Natural killer cell (primary cell): ENCODE data around the gene RALGDS. TPM values are rescaled to one million over a fixed set of nuclear protein-coding genes. Genes with fewer than 3 reads are reported as not detected.

Source experiments
- ATAC-seq, 3 donors: fragments of 150-1000 bp in 2 of 3; fragments of 200-7000 bp in 1 of 3; cut with Tn5 transposase; 1 replicate in 1 of 3; 2 replicates in 2 of 3; pipeline ENCODE4 v1.10.0; 2021; ENCODE audit warnings: mild to moderate bottlenecking in 2 of 3, moderate library complexity in 2 of 3
- DNase-seq, 2 donors: peaks; one replicate each; pipeline versions ENCODE4 v3.0.0 to v3.0.0-alpha.2; 2013 to 2021; ENCODE audit warnings: mixed read lengths in 1 of 2
- H3K27ac ChIP-seq: one replicate; pipeline ENCODE4 v1.5.1; 2013; ENCODE audit warnings: mild to moderate bottlenecking, low read length
- H3K27me3 ChIP-seq: one replicate; pipeline ENCODE4 v1.6.1; 2013; ENCODE audit warnings: low read length; ENCODE audit not compliant: control insufficient read depth, insufficient read depth
- H3K36me3 ChIP-seq: one replicate; pipeline ENCODE4 v1.6.1; 2013; ENCODE audit warnings: low read length; ENCODE audit not compliant: control insufficient read depth, insufficient read depth
- H3K4me1 ChIP-seq: one replicate; pipeline ENCODE4 v1.6.1; 2013; ENCODE audit warnings: low read length; ENCODE audit not compliant: control insufficient read depth, insufficient read depth
- H3K4me3 ChIP-seq: one replicate; pipeline ENCODE4 v1.5.1; 2013; ENCODE audit warnings: low read length
- H3K9me3 ChIP-seq: one replicate; pipeline ENCODE4 v1.6.1; 2013; ENCODE audit warnings: low read length; ENCODE audit not compliant: control insufficient read depth, insufficient read depth
- H3K27ac Mint-ChIP-seq, 2 donors: one replicate each; pipeline ENCODE4 v1.8.0; 2022; ENCODE audit warnings: mild to moderate bottlenecking in 2 of 2, mixed read lengths in 2 of 2, moderate library complexity in 1 of 2
- H3K27me3 Mint-ChIP-seq, 2 donors: one replicate each; pipeline ENCODE4 v1.8.0; 2022; ENCODE audit warnings: low read depth in 2 of 2, mixed read lengths in 2 of 2
- H3K36me3 Mint-ChIP-seq: one replicate; pipeline ENCODE4 v1.8.0; 2022; ENCODE audit warnings: mixed read lengths
- H3K4me1 Mint-ChIP-seq, 2 donors: one replicate each; pipeline ENCODE4 v1.8.0; 2022; ENCODE audit warnings: mixed read lengths in 2 of 2
- H3K4me3 Mint-ChIP-seq: one replicate; pipeline ENCODE4 v1.8.0; 2022; ENCODE audit warnings: mild to moderate bottlenecking, moderate library complexity, mixed read lengths
- H3K9me3 Mint-ChIP-seq, 2 donors: one replicate each; pipeline ENCODE4 v1.8.0; 2022; ENCODE audit warnings: mixed read lengths in 2 of 2
- WGBS: methylation state at CpG from one replicate; pipeline ENCODE4 v1.1.7; 2013; ENCODE audit warnings: missing lambda C conversion rate; ENCODE audit not compliant: insufficient coverage; 5-methylcytosine and 5-hydroxymethylcytosine counted together
- intact Hi-C: fragments of 100-400 bp; cut with micrococcal nuclease; formaldehyde crosslinking; loops from one replicate; pipeline ENCODE4 v1.14.2; 2022
- total RNA-seq, 4 donors: library from RNA; stranded (reverse); fragments of 120-200 nt in 1 of 4; gene quantifications; one replicate each; pipeline versions ENCODE4 v1.2.3 to v1.2.4, GENCODE V29; 2013 to 2022
- TF ChIP-seq, protein P1 (sequence below): fragments of 200-600 bp; IDR thresholded peaks from one replicate; pipeline ENCODE4 v1.8.0; 2022; ENCODE audit warnings: antibody characterized with exemption

RALGDS gene
- total RNA-seq, 3 donors from 2014 or later (not counting 1 experiment from before 2014, with no cell fraction given), result 206 to 250 (median 208) TPM

DNA sequence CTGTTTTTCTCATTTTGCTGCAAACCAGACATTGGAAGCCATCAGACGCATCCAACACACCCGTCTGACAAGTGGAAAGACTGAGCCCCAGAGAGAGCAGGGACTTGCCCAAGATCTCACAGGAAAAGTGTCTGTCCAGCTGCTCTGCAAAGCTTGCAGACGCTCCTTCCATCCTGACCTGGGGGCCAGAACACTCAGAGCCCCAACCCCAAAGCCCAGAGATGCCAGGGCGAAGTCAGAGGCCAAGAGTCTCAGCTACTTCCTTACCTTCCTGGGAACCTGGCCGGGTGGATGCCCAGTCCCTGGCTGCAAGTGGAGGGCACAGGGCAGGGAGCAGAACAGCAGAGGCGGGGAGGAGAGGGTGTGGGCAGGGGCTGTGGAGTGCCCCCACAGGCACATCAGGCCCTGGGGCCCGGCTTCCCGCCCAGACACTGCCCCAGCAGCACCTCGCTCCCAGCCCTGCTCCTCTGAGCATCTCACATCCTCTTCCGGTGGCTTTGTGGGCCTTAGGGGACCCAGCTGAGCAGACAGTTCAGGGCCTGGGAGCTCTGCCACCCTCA, 9.7 kb upstream of the RALGDS start:
- peak overlapping the region; percentile 99 for H3K27ac ChIP-seq
- peak; percentile 22 to 58 (median 41) for ATAC-seq
- H3K27me3 ChIP-seq, result no peaks in the 10 kb centered on the region
- H3K36me3 Mint-ChIP-seq, result no peaks in the 10 kb centered on the region
- no peaks in the 10 kb centered on the region for H3K9me3 Mint-ChIP-seq
- peak overlapping the region; percentile 75 to 93 for H3K27ac Mint-ChIP-seq
- WGBS, result 27% methylated on average over 9 of the region's 10 CpGs
- peak; percentile 65 to 86 for DNase-seq
- H3K27me3 Mint-ChIP-seq, result no peaks in the 10 kb centered on the region
- H3K4me1 ChIP-seq, result peaks cover 100% of the 10 kb centered on the region
- TF ChIP-seq, protein P1, sequence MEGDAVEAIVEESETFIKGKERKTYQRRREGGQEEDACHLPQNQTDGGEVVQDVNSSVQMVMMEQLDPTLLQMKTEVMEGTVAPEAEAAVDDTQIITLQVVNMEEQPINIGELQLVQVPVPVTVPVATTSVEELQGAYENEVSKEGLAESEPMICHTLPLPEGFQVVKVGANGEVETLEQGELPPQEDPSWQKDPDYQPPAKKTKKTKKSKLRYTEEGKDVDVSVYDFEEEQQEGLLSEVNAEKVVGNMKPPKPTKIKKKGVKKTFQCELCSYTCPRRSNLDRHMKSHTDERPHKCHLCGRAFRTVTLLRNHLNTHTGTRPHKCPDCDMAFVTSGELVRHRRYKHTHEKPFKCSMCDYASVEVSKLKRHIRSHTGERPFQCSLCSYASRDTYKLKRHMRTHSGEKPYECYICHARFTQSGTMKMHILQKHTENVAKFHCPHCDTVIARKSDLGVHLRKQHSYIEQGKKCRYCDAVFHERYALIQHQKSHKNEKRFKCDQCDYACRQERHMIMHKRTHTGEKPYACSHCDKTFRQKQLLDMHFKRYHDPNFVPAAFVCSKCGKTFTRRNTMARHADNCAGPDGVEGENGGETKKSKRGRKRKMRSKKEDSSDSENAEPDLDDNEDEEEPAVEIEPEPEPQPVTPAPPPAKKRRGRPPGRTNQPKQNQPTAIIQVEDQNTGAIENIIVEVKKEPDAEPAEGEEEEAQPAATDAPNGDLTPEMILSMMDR, result no peak
- intact Hi-C loops, result no loop called here
- peak overlapping the region; percentile 91 for H3K4me3 Mint-ChIP-seq
- peaks cover 72 to 91% of the 10 kb centered on the region in 2 donors for H3K4me1 Mint-ChIP-seq
- peak overlapping the region; percentile 59 for H3K4me3 ChIP-seq
- no peaks in the 10 kb centered on the region for H3K9me3 ChIP-seq
- peaks cover 3% of the 10 kb centered on the region for H3K36me3 ChIP-seq

DNA sequence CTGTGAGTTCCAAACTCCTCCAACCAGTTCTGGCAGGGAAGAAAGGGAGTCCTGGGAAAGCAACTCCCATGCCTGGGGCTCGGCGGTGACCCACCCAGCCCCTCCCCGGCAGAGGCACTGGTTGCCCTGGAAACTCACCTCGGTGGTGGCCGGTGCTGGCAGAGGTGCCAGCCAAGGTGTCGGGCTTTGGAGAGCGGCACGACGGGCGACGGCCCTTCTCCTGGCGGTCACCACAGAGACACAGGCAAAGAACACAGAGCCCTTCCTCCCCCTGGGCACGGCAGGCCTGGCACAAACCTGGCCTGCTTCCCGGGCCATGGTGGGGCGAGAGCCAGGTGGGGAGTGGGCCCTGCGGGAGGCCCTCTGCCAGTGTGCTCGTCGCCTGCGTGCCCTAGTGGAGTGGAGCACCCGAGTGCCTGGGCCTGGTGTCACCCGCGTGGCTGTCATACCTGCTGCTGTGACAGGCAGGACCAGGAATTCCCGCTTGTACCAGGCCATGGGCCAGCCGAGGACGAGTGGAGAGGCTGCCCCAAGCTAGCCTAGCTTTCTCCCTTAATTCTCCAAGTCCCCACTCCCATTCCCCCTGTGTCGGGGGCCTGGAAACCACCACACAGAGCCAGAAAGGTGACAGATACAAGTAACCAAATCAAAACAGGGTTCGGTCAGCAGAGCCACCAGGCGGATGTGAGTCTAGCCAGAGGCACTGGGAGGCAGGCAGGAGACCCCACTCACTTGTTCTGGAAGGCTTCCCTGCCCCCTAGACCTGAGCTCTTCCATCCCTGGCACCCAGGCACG, 8.2 kb upstream of the RALGDS start:
- 60% methylated on average over 29 of the region's 29 CpGs for WGBS
- intact Hi-C loops, result no loop called here
- TF ChIP-seq, protein P1, result no peak
- no peaks in the 10 kb centered on the region for H3K9me3 ChIP-seq
- peaks cover 3% of the 10 kb centered on the region for H3K36me3 ChIP-seq
- peak overlapping the region; percentile 29 for H3K4me3 ChIP-seq
- H3K9me3 Mint-ChIP-seq, result no peaks in the 10 kb centered on the region
- ATAC-seq (peak in 1 of 3 donors; percentile 3), DNase-seq (peak; percentile 55 to 59)
- H3K27ac ChIP-seq, result peak overlapping the region; percentile 99
- H3K4me3 Mint-ChIP-seq, result peak overlapping the region; percentile 91
- H3K4me1 Mint-ChIP-seq, result peaks cover 70 to 91% of the 10 kb centered on the region in 2 donors
- H3K27ac Mint-ChIP-seq, result peak overlapping the region; percentile 75 to 93
- H3K27me3 Mint-ChIP-seq, result no peaks in the 10 kb centered on the region
- no peaks in the 10 kb centered on the region for H3K27me3 ChIP-seq
- H3K4me1 ChIP-seq, result peaks cover 100% of the 10 kb centered on the region
- no peaks in the 10 kb centered on the region for H3K36me3 Mint-ChIP-seq

DNA sequence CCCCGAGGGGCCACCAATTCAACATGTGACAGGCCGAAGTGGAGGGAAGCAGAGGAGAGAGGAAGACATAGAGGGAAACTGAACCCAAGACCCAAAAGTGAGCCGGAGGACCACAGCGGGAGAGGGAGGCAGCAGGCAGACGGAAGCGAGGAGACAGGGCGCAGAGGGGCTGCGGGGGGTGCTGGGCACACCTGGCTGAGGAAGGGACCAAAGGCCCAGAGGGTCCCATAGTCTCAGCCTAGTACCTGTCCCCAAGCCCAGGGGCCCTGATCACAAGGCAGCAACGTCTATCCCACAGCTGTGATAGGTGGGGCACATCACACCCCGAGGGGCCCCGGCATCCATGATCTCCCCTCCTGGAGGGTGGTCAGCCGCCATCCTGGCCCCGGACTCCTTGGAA, 7.1 kb upstream of the RALGDS start:
- Histone ChIP-seq H3K4me3 (peak overlapping the region; percentile 29), H3K36me3 (peaks cover 3% of the 10 kb centered on the region), H3K9me3 (no peaks in the 10 kb centered on the region), H3K4me1 (peaks cover 96% of the 10 kb centered on the region), H3K27me3 (no peaks in the 10 kb centered on the region), H3K27ac (peak overlapping the region; percentile 99)
- 81% methylated on average over 13 of the region's 13 CpGs for WGBS
- H3K27me3 Mint-ChIP-seq, result no peaks in the 10 kb centered on the region
- ATAC-seq, result no peak
- DNase-seq, result no peak
- H3K27ac Mint-ChIP-seq, result peak overlapping the region; percentile 75 to 93
- H3K36me3 Mint-ChIP-seq, result no peaks in the 10 kb centered on the region
- H3K4me3 Mint-ChIP-seq, result peak overlapping the region; percentile 91
- TF ChIP-seq, protein P1, result no peak
- no peaks in the 10 kb centered on the region for H3K9me3 Mint-ChIP-seq
- intact Hi-C loops, result no loop called here
- peaks cover 67 to 91% of the 10 kb centered on the region in 2 donors for H3K4me1 Mint-ChIP-seq
